HEK293 (cell line): ENCODE results near the gene SYNE1.
A peak's percentile ranks its signal among the peaks of the same experiment; 100 is the strongest.

Experiments used
- ATF2 ChIP-seq: fragments of 450-650 bp; formaldehyde crosslinking; IDR thresholded peaks from 2 replicates; pipeline ENCODE4 v1.5.1; 2016; ENCODE audit warnings: missing biosample characterization, missing genetic modification characterization, low read depth
- EGR2 ChIP-seq: fragments of 450-650 bp; formaldehyde crosslinking; IDR thresholded peaks from 2 replicates; pipeline ENCODE4 v1.5.1; 2016; ENCODE audit warnings: low read depth, missing biosample characterization, missing genetic modification characterization
- MZF1 ChIP-seq: fragments of 450-650 bp; formaldehyde crosslinking; IDR thresholded peaks from 2 replicates; pipeline ENCODE4 v1.5.1; 2017; ENCODE audit warnings: missing biosample characterization, missing genetic modification characterization, borderline replicate concordance
- OSR2 ChIP-seq: fragments of 450-650 bp; formaldehyde crosslinking; IDR thresholded peaks from 2 replicates; pipeline ENCODE4 v1.5.1; 2016; ENCODE audit warnings: missing biosample characterization, missing genetic modification characterization
- SP3 ChIP-seq: fragments of 450-650 bp; formaldehyde crosslinking; IDR thresholded peaks from 2 replicates; pipeline ENCODE4 v1.5.1; 2016; ENCODE audit warnings: missing biosample characterization, missing genetic modification characterization
- ZBTB10 ChIP-seq: fragments of 450-650 bp; formaldehyde crosslinking; IDR thresholded peaks from 2 replicates; pipeline ENCODE4 v1.5.1; 2016; ENCODE audit warnings: missing biosample characterization, missing genetic modification characterization
- ZBTB17 ChIP-seq: fragments of 450-650 bp; formaldehyde crosslinking; IDR thresholded peaks from 2 replicates; pipeline ENCODE4 v1.5.1; 2016; ENCODE audit warnings: missing biosample characterization, missing genetic modification characterization
- ZBTB20 ChIP-seq: fragments of 450-650 bp; formaldehyde crosslinking; IDR thresholded peaks from 2 replicates; pipeline ENCODE4 v1.5.1; 2016; ENCODE audit warnings: missing biosample characterization, missing genetic modification characterization
- ZBTB49 ChIP-seq: fragments of 450-650 bp; formaldehyde crosslinking; IDR thresholded peaks from 2 replicates; pipeline ENCODE4 v1.5.1; 2016; ENCODE audit warnings: missing biosample characterization, missing genetic modification characterization, low read depth
- ZIC2 ChIP-seq: fragments of 450-650 bp; formaldehyde crosslinking; IDR thresholded peaks from 2 replicates; pipeline ENCODE4 v1.5.1; 2016; ENCODE audit warnings: missing biosample characterization, missing genetic modification characterization
- ZNF114 ChIP-seq: fragments of 450-650 bp; formaldehyde crosslinking; IDR thresholded peaks from 2 replicates; pipeline ENCODE4 v1.5.0; 2017; ENCODE audit warnings: missing biosample characterization, missing genetic modification characterization
- ZNF2 ChIP-seq: fragments of 450-650 bp; formaldehyde crosslinking; IDR thresholded peaks from 2 replicates; pipeline ENCODE4 v1.5.1; 2016; ENCODE audit warnings: missing biosample characterization, missing genetic modification characterization
- ZNF266 ChIP-seq: fragments of 450-650 bp; formaldehyde crosslinking; IDR thresholded peaks from 2 replicates; pipeline ENCODE4 v1.5.1; 2016; ENCODE audit warnings: missing biosample characterization, missing genetic modification characterization, low read depth
- ZNF274 ChIP-seq, 2 experiments: fragments of 200-500 bp in 1 of 2; fragments of 450-650 bp in 1 of 2; sonication (Bioruptor generic) in 1 of 2; formaldehyde crosslinking in 1 of 2; IDR thresholded peaks; 2 replicates each; pipeline versions ENCODE4 v1.5.1 to v1.6.1; 2014 to 2016; ENCODE audit warnings: borderline replicate concordance in 1 of 2, inconsistent platforms in 1 of 2, low read length in 1 of 2, missing biosample characterization in 1 of 2, missing genetic modification characterization in 1 of 2
- ZNF335 ChIP-seq: fragments of 450-650 bp; formaldehyde crosslinking; conservative IDR thresholded peaks from 2 replicates; pipeline ENCODE4 v1.5.1; 2016; ENCODE audit warnings: missing biosample characterization, missing genetic modification characterization
- ZNF366 ChIP-seq: fragments of 450-650 bp; formaldehyde crosslinking; conservative IDR thresholded peaks from 2 replicates; pipeline ENCODE4 v1.5.1; 2016; ENCODE audit warnings: missing biosample characterization, missing genetic modification characterization
- ZNF37A ChIP-seq: fragments of 450-650 bp; IDR thresholded peaks from 2 replicates; pipeline ENCODE4 v1.5.1; 2018; ENCODE audit warnings: missing biosample characterization, missing genetic modification characterization
- ZNF394 ChIP-seq: fragments of 450-650 bp; formaldehyde crosslinking; IDR thresholded peaks from 2 replicates; pipeline ENCODE4 v1.5.1; 2016; ENCODE audit warnings: missing biosample characterization, missing genetic modification characterization, mild to moderate bottlenecking, moderate library complexity, borderline replicate concordance
- ZNF530 ChIP-seq: fragments of 450-650 bp; formaldehyde crosslinking; IDR thresholded peaks from 2 replicates; pipeline ENCODE4 v1.5.1; 2016; ENCODE audit warnings: low read depth, missing biosample characterization, missing genetic modification characterization
- ZNF549 ChIP-seq: fragments of 450-650 bp; IDR thresholded peaks from 2 replicates; pipeline ENCODE4 v1.5.1; 2018; ENCODE audit warnings: missing biosample characterization, missing genetic modification characterization, mild to moderate bottlenecking, inconsistent platforms, moderate library complexity
- ZNF624 ChIP-seq: fragments of 450-650 bp; formaldehyde crosslinking; IDR thresholded peaks from 2 replicates; pipeline ENCODE4 v1.5.1; 2017; ENCODE audit warnings: missing biosample characterization, missing genetic modification characterization
- ZNF629 ChIP-seq: fragments of 450-650 bp; formaldehyde crosslinking; IDR thresholded peaks from 2 replicates; pipeline ENCODE4 v1.5.1; 2017; ENCODE audit warnings: missing biosample characterization, missing genetic modification characterization
- ZNF768 ChIP-seq: fragments of 450-650 bp; formaldehyde crosslinking; IDR thresholded peaks from 2 replicates; pipeline ENCODE4 v1.5.1; 2018; ENCODE audit warnings: missing biosample characterization, mild to moderate bottlenecking, missing genetic modification characterization
- ZNF776 ChIP-seq: fragments of 450-650 bp; formaldehyde crosslinking; IDR thresholded peaks from 2 replicates; pipeline ENCODE4 v1.5.0; 2017; ENCODE audit warnings: missing biosample characterization, missing genetic modification characterization, borderline replicate concordance
- ZNF843 ChIP-seq: fragments of 450-650 bp; formaldehyde crosslinking; IDR thresholded peaks from 2 replicates; pipeline ENCODE4 v1.5.1; 2016; ENCODE audit warnings: missing biosample characterization, missing genetic modification characterization
- TF ChIP-seq, protein P1 (sequence below): fragments of 450-650 bp; formaldehyde crosslinking; IDR thresholded peaks from 2 replicates; pipeline ENCODE4 v1.5.1; 2016; ENCODE audit warnings: missing biosample characterization, missing genetic modification characterization
- TF ChIP-seq, protein P2 (sequence below): fragments of 450-650 bp; formaldehyde crosslinking; IDR thresholded peaks from 2 replicates; pipeline ENCODE4 v1.5.1; 2017; ENCODE audit warnings: missing biosample characterization, mild to moderate bottlenecking, missing genetic modification characterization, moderate library complexity
- TF ChIP-seq, protein P3 (sequence below): fragments of 450-650 bp; formaldehyde crosslinking; IDR thresholded peaks from 2 replicates; pipeline ENCODE4 v1.5.1; 2016; ENCODE audit warnings: missing biosample characterization, missing genetic modification characterization

Gene SYNE1

DNA sequence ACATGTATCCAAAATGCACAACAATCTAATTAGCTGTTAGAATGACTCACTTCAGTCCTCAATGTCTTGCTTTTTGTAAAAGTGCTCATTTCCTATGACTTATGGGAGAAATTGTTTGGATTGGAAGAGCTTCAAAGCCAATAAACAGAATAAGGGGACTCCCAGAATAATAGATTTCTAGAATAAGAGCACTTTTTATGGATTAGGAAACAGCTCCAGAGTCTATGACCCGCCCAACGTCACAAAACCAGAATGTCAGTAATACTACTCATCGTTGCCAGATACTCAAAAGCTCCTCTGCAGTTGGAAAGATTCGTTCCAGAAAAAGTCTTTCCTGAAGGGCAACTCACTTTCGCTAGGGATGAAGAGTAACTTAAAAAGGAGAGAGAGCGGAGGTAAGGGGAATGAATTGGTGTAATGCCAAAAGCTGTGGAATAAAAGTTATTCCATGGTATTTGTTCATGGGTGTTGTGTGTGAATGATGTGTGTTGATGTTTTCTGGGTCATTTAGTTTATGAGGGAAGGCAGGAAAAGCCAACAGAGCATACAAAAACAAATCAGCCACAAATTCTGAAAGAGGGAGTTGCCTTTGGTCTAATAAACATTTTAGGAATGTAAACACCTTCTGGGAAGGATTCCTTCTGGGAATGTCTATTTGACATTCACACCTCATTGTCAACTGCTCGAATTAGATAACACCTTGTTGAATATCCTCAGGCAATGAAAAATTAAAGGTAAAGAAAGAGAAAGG lies 64.6 kb downstream of the SYNE1 start (continued):
- TF ChIP-seq, protein P1, sequence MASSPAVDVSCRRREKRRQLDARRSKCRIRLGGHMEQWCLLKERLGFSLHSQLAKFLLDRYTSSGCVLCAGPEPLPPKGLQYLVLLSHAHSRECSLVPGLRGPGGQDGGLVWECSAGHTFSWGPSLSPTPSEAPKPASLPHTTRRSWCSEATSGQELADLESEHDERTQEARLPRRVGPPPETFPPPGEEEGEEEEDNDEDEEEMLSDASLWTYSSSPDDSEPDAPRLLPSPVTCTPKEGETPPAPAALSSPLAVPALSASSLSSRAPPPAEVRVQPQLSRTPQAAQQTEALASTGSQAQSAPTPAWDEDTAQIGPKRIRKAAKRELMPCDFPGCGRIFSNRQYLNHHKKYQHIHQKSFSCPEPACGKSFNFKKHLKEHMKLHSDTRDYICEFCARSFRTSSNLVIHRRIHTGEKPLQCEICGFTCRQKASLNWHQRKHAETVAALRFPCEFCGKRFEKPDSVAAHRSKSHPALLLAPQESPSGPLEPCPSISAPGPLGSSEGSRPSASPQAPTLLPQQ (tag by site-specific recombination), result no peak; the same call in 1 of the 2 replicates
- TF ChIP-seq ZNF530 (tag by site-specific recombination) (no peak), ZNF629 (tag by site-specific recombination) (peak; percentile 80), ZNF366 (tag by site-specific recombination) (peak; percentile 58), ZIC2 (tag by site-specific recombination) (0 out of 2 replicates have a peak, but pooled peaks have one; percentile 7), ZNF37A (no peak), ZBTB17 (peak; percentile 91), ZNF549 (tag by site-specific recombination) (no peak), ZNF274 (IDR thresholded peaks at IDR 0.05; ENCODE audit: low read length) (no peak), ZNF274 (tag by site-specific recombination; IDR thresholded peaks at IDR 0.05; ENCODE audit: borderline replicate concordance) (no peak), ZNF266 (tag by site-specific recombination) (no peak), EGR2 (tag by site-specific recombination) (no peak), ZBTB49 (tag by site-specific recombination) (0 out of 2 replicates have a peak, but pooled peaks have one; percentile 44), SP3 (0 out of 2 replicates have a peak, but pooled peaks have one; percentile 33), ZNF114 (no peak), ZNF776 (tag by site-specific recombination) (no peak; the same call in 1 of the 2 replicates), OSR2 (tag by site-specific recombination) (peak; percentile 92), ZNF624 (no peak), ZBTB10 (tag by site-specific recombination) (no peak), ZNF2 (peak; percentile 40; the same call in 1 of the 2 replicates), ZNF768 (tag by site-specific recombination) (no peak), ZNF394 (tag by site-specific recombination) (peak; percentile 87), ATF2 (tag by site-specific recombination) (peak; percentile 60), ZBTB20 (tag by site-specific recombination) (0 out of 2 replicates have a peak, but pooled peaks have one; percentile 25), ZNF335 (tag by site-specific recombination) (0 out of 2 replicates have a peak, but pooled peaks have one; percentile 22), ZNF843 (tag by site-specific recombination) (peak; percentile 95), MZF1 (tag by site-specific recombination) (peak; percentile 86)
- TF ChIP-seq, protein P2, sequence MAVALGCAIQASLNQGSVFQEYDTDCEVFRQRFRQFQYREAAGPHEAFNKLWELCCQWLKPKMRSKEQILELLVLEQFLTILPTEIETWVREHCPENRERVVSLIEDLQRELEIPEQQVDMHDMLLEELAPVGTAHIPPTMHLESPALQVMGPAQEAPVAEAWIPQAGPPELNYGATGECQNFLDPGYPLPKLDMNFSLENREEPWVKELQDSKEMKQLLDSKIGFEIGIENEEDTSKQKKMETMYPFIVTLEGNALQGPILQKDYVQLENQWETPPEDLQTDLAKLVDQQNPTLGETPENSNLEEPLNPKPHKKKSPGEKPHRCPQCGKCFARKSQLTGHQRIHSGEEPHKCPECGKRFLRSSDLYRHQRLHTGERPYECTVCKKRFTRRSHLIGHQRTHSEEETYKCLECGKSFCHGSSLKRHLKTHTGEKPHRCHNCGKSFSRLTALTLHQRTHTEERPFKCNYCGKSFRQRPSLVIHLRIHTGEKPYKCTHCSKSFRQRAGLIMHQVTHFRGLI (tag by site-specific recombination), result 0 out of 2 replicates have a peak, but pooled peaks have one; percentile 31
- TF ChIP-seq, protein P3, sequence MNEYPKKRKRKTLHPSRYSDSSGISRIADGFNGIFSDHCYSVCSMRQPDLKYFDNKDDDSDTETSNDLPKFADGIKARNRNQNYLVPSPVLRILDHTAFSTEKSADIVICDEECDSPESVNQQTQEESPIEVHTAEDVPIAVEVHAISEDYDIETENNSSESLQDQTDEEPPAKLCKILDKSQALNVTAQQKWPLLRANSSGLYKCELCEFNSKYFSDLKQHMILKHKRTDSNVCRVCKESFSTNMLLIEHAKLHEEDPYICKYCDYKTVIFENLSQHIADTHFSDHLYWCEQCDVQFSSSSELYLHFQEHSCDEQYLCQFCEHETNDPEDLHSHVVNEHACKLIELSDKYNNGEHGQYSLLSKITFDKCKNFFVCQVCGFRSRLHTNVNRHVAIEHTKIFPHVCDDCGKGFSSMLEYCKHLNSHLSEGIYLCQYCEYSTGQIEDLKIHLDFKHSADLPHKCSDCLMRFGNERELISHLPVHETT, result peak; percentile 62; the same call in 1 of the 2 replicates
